ENCODE results near the gene PTPRD. TPM values are rescaled to one million over a fixed set of nuclear protein-coding genes. Genes with fewer than 3 reads are reported as not detected.

The PTPRD gene
- total RNA-seq, 1 experiment from 2014 or later, result 0.02 TPM

- TF ChIP-seq, protein P1, sequence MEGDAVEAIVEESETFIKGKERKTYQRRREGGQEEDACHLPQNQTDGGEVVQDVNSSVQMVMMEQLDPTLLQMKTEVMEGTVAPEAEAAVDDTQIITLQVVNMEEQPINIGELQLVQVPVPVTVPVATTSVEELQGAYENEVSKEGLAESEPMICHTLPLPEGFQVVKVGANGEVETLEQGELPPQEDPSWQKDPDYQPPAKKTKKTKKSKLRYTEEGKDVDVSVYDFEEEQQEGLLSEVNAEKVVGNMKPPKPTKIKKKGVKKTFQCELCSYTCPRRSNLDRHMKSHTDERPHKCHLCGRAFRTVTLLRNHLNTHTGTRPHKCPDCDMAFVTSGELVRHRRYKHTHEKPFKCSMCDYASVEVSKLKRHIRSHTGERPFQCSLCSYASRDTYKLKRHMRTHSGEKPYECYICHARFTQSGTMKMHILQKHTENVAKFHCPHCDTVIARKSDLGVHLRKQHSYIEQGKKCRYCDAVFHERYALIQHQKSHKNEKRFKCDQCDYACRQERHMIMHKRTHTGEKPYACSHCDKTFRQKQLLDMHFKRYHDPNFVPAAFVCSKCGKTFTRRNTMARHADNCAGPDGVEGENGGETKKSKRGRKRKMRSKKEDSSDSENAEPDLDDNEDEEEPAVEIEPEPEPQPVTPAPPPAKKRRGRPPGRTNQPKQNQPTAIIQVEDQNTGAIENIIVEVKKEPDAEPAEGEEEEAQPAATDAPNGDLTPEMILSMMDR (IDR thresholded peaks at IDR 0.05 in 2 of 3, conservative IDR thresholded peaks at IDR 0.05 in 1 of 3; ENCODE audit: borderline replicate concordance in 1 of 3, insufficient read depth in 1 of 3, low read depth in 2 of 3, low read length in 2 of 3), result no peak
Observed at GRCh38 chr9:9174358-9174757, 1438.4 kb downstream of the PTPRD start (continued).

DNA sequence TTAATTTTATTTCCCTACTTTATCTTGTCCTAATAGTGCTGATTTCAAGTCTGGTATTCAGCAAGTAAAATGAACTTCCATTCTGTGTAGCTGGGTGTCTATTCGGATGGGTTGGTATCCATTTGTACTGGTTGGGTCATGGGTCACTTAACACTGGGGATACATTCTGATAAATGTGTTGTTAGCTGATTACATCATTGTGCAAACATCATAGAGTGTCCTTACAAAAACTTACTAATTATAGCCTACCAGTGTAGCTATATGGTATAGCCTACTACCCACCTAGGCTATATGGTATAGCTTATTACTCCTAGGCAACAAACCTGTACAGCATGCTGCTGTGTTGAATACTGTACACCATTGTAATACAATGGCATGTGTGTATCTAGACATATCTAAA, 1439.5 kb downstream of the PTPRD start:
- H3K4me2 ChIP-seq (ENCODE audit: low read length), result no peak overlapping the region
- no peaks in the 10 kb centered on the region for H3K4me1 ChIP-seq (ENCODE audit: control insufficient read depth in 1 of 2, insufficient read depth in 2 of 2, low read length in 2 of 2)
- no peaks in the 10 kb centered on the region for H3K79me2 ChIP-seq (ENCODE audit: insufficient read depth, low read length)
- no peak overlapping the region for H3K4me3 ChIP-seq (replicated peaks in 1 of 2; ENCODE audit: low read depth in 1 of 2, low read length in 2 of 2)
- ChIA-PET POLR2A (no interaction called here), CTCF (no interaction called here), RAD21 (ENCODE audit: low non-redundant PET in 1 of 2, low total read pairs in 2 of 2, uncharacterized antibody in 2 of 2, unreplicated experiment in 2 of 2) (no interaction called here)
- no peak for DNase-seq (ENCODE audit: low read depth, low spot score)
- H2AFZ ChIP-seq (ENCODE audit: low read depth, low read length, poor library complexity, severe bottlenecking), result no peak overlapping the region
- intact Hi-C loops (cut with micrococcal nuclease), result no loop called here
- no peaks in the 10 kb centered on the region; the same call in 1 of the 2 replicates for H4K20me1 ChIP-seq (ENCODE audit: insufficient read depth)
- H3K9me3 ChIP-seq (ENCODE audit: control insufficient read depth in 1 of 2, insufficient read depth in 1 of 2, low read depth in 1 of 2, low read length in 2 of 2), result peaks cover 10 to 21% of the 10 kb centered on the region in 2 experiments; a peak in 3 of 4 replicates
- H3K9ac ChIP-seq (ENCODE audit: low read length), result no peak overlapping the region
- no peak overlapping the region for H3K27ac ChIP-seq (ENCODE audit: low read depth, low read length)
- BruUV-seq (replicated peaks), result no TSS peak
- no peaks in the 10 kb centered on the region for H3K36me3 ChIP-seq (ENCODE audit: control insufficient read depth in 1 of 2, insufficient read depth in 2 of 2, low read length in 2 of 2)
- no peaks in the 10 kb centered on the region for H3K9me2 ChIP-seq (ENCODE audit: insufficient read depth)
- H3K27me3 ChIP-seq (ENCODE audit: insufficient read depth, low read length), result no peaks in the 10 kb centered on the region
- no peak for ATAC-seq
- TF ChIP-seq EZH2 (IDR thresholded peaks at IDR 0.05) (no peak), POLR2A (IDR thresholded peaks at IDR 0.05; ENCODE audit: borderline replicate concordance, extremely low read depth, insufficient read depth, insufficient read length) (no peak), ZNF274 (IDR thresholded peaks at IDR 0.05; ENCODE audit: low read depth, low read length) (no peak), FOSL1 (IDR thresholded peaks at IDR 0.05; ENCODE audit: low read depth) (no peak), EZH2phosphoT487 (IDR thresholded peaks at IDR 0.05; ENCODE audit: borderline replicate concordance) (no peak), ELF1 (IDR thresholded peaks at IDR 0.05; ENCODE audit: borderline replicate concordance, low read depth) (no peak), EGR1 (IDR thresholded peaks at IDR 0.05; ENCODE audit: low read depth) (no peak), TCF7L2 (IDR thresholded peaks at IDR 0.05; ENCODE audit: borderline replicate concordance, extremely low read depth, insufficient read depth, insufficient read length) (no peak), CBX3 (IDR thresholded peaks at IDR 0.05; ENCODE audit: low read depth) (no peak), RAD21 (IDR thresholded peaks at IDR 0.05; ENCODE audit: low read depth) (no peak), CEBPB (IDR thresholded peaks at IDR 0.05; ENCODE audit: low read depth) (no peak)
- TF ChIP-seq, protein P2, sequence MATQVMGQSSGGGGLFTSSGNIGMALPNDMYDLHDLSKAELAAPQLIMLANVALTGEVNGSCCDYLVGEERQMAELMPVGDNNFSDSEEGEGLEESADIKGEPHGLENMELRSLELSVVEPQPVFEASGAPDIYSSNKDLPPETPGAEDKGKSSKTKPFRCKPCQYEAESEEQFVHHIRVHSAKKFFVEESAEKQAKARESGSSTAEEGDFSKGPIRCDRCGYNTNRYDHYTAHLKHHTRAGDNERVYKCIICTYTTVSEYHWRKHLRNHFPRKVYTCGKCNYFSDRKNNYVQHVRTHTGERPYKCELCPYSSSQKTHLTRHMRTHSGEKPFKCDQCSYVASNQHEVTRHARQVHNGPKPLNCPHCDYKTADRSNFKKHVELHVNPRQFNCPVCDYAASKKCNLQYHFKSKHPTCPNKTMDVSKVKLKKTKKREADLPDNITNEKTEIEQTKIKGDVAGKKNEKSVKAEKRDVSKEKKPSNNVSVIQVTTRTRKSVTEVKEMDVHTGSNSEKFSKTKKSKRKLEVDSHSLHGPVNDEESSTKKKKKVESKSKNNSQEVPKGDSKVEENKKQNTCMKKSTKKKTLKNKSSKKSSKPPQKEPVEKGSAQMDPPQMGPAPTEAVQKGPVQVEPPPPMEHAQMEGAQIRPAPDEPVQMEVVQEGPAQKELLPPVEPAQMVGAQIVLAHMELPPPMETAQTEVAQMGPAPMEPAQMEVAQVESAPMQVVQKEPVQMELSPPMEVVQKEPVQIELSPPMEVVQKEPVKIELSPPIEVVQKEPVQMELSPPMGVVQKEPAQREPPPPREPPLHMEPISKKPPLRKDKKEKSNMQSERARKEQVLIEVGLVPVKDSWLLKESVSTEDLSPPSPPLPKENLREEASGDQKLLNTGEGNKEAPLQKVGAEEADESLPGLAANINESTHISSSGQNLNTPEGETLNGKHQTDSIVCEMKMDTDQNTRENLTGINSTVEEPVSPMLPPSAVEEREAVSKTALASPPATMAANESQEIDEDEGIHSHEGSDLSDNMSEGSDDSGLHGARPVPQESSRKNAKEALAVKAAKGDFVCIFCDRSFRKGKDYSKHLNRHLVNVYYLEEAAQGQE (IDR thresholded peaks at IDR 0.05; ENCODE audit: low read depth), result no peak
- TF ChIP-seq, protein P3, sequence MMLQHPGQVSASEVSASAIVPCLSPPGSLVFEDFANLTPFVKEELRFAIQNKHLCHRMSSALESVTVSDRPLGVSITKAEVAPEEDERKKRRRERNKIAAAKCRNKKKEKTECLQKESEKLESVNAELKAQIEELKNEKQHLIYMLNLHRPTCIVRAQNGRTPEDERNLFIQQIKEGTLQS (IDR thresholded peaks at IDR 0.05), result no peak
- TF ChIP-seq, protein P4, sequence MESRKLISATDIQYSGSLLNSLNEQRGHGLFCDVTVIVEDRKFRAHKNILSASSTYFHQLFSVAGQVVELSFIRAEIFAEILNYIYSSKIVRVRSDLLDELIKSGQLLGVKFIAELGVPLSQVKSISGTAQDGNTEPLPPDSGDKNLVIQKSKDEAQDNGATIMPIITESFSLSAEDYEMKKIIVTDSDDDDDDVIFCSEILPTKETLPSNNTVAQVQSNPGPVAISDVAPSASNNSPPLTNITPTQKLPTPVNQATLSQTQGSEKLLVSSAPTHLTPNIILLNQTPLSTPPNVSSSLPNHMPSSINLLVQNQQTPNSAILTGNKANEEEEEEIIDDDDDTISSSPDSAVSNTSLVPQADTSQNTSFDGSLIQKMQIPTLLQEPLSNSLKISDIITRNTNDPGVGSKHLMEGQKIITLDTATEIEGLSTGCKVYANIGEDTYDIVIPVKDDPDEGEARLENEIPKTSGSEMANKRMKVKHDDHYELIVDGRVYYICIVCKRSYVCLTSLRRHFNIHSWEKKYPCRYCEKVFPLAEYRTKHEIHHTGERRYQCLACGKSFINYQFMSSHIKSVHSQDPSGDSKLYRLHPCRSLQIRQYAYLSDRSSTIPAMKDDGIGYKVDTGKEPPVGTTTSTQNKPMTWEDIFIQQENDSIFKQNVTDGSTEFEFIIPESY (IDR thresholded peaks at IDR 0.05; ENCODE audit: extremely low read depth, insufficient replicate concordance, low read length), result no peak
- TF ChIP-seq, protein P1 (IDR thresholded peaks at IDR 0.05 in 2 of 3, conservative IDR thresholded peaks at IDR 0.05 in 1 of 3; ENCODE audit: borderline replicate concordance in 1 of 3, insufficient read depth in 1 of 3, low read depth in 2 of 3, low read length in 2 of 3), result no peak
